HepG2 (cell line): ENCODE results near the gene FAM193A.

Source experiments
- BHLHE40 ChIP-seq: IDR thresholded peaks from 2 replicates; pipeline ENCODE4 v1.6.1; 2011; ENCODE audit warnings: low read length, improper control_type of control experiment
- FIP1L1 ChIP-seq: fragments of 200-400 bp; formaldehyde crosslinking; IDR thresholded peaks from 2 replicates; pipeline ENCODE4 v1.6.1; 2018; ENCODE audit warnings: low read depth, mild to moderate bottlenecking, low read length, moderate library complexity, borderline replicate concordance; ENCODE audit not compliant: insufficient read depth
- HNRNPUL1 ChIP-seq: fragments of 200-400 bp; formaldehyde crosslinking; IDR thresholded peaks from 2 replicates; pipeline ENCODE4 v1.6.1; 2017; ENCODE audit warnings: low read depth, mild to moderate bottlenecking, low read length, moderate library complexity
- KDM2A ChIP-seq: sonication (generic); formaldehyde crosslinking; IDR thresholded peaks from 2 replicates; pipeline ENCODE4 v1.4.0; 2020; ENCODE audit warnings: low read depth, missing genetic modification reagents, borderline replicate concordance
- MXI1 ChIP-seq: IDR thresholded peaks from 3 replicates; pipeline ENCODE4 v1.6.1; 2012; ENCODE audit warnings: low read depth, low read length, inconsistent platforms, borderline replicate concordance
- TERF1 ChIP-seq: sonication (generic); formaldehyde crosslinking; IDR thresholded peaks from 2 replicates; pipeline ENCODE4 v1.8.0; 2022; ENCODE audit warnings: mild to moderate bottlenecking, missing genetic modification reagents, moderate library complexity
- ZNF180 ChIP-seq: sonication (generic); formaldehyde crosslinking; IDR thresholded peaks from 2 replicates; pipeline ENCODE4 v1.4.0; 2020; ENCODE audit warnings: low read depth, missing genetic modification reagents, borderline replicate concordance

DNA sequence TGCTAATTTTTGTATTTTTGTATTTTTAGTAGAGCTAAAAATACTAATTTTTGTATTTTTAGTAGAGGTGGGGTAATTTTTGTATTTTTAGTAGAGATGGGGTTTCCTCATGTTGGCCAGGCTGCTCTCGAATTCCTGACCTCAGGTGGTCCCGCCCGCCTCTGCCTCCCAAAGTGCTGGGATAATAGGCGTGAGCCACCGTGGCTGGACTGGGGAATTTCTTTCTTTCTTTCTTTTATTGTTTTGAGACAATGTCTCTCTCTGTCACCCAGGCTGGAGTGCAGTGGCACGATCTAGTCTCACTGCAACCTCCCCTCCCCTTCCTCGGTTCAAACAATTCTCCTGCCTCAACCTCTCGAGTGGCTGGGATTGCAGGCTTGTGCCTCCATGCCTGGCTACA is 83.0 kb downstream of the FAM193A start:
- TF ChIP-seq HNRNPUL1: no peak
- TF ChIP-seq BHLHE40: no peak
- TF ChIP-seq KDM2A: no peak
- no peak for TF ChIP-seq MXI1
- TF ChIP-seq TERF1 (CRISPR knock-in tag): no peak
- TF ChIP-seq FIP1L1: no peak
- TF ChIP-seq ZNF180 (CRISPR knock-in tag): no peak
